Ureter (tissue), 1 donor: ENCODE results near the gene DNAL4. TPM values are rescaled to one million over a fixed set of nuclear protein-coding genes. Genes with fewer than 3 reads are reported as not detected.

Experiments
- DNase-seq: peaks from one replicate; pipeline ENCODE4 v3.0.0-alpha.2; 2020; ENCODE audit warnings: low spot score
- total RNA-seq: library from RNA; stranded (reverse); gene quantifications from one replicate; pipeline ENCODE4 v1.2.4, GENCODE V29; 2023
- donor health status: DM: yes; HTN: yes; CAD: no.

Gene DNAL4
- 27.3 TPM for total RNA-seq

DNA sequence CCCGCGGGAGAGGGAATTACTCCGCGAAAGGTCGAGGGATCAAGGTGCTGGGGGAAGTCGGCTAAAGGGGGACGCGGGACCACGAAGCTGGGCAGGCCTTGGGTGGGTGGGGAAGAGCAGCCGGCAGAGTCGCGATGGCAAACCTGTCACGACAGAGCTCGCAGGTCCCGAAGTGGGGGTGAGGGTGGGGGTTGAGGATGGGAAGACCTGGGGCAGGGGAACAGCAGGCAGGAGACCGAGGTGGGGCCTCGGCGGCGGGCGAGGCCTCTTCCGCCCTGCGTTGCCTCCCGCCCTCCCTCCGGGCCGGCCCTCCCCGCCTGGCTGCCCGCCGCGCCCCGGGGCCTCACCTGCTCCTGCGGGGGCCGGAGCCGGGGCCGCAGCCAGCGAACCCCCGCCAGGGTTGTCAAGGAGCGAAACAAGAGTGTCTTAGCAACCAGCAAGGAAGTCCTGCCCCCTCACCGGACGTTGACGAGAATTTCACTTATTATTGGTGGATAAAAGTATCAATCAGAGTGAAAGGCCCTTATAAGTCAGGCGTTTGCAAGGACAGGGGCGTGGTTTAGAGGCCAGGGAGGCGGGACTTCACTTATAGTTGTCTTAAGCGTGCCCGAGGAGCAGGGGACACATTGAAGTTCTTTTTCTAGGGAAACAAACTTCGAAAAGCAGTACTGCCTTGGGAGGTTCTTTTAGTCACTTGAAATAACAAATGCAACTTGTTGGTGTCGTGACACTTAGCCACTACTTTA, at the start of gene DNAL4:
Gene DNAL4, minus strand, starts transcription at position 423 of the 746 bp plus-strand sequence. CDS start 11,412 bp downstream, outside the sequence.
- DNase-seq: peak; percentile 97

DNA sequence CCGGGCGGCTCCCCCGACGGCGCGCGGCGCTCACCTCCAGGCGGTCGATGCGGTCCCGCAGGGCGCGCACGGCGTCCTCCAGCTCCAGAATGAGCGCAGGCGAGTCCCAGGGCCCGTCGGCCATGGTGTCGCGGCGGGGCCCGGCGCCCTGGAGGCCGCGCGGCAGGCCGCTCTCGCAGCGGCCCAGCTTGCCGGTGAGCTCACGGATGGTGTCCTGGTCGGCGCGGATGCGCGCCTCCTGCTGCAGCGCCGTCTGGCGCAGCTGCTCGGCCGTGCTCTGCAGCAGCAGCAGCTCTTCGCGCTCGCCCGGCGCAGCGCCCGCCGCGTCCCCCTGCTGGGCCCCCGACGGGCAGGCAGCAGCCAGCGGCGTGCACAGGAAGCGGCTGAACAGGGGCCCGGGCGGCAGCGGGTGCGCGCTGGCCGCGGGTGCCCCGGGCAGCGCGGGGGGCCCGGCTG, 49.3 kb upstream of the DNAL4 start:
- peak; percentile 55 for DNase-seq

DNA sequence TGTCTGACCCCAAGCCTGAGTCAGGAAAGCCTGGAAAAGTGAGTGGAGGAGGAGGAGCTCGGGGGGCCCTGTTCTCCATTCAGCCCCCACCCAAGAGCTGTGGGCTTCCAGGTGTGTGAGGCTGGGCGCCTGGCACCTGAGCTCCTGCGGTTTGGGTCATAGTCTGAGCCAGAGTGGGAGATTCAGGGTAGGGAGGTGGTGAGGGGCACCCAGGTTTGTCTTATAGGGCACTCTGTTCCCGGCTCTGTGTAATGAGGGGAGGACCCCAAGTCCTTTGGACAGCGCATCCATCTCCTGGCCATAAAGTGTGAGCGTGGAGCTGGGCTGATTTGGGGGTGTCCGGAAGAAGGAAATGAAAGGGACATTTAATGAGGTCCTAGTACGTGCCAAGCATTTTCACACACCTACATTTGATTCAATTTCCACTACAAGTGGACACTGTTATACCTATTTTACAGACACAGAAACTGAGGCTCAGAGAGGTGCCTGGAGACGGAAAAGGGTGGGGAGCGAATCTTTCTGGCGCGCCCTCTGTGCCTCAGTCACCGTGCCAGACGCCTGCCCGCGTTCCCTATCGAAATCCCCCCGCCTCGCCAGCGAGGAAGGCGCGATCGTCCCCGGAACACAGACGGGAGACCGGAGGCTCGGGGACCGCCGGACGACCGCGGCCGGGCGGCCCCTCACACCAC, 48.7 kb upstream of the DNAL4 start:
- DNase-seq: no peak

DNA sequence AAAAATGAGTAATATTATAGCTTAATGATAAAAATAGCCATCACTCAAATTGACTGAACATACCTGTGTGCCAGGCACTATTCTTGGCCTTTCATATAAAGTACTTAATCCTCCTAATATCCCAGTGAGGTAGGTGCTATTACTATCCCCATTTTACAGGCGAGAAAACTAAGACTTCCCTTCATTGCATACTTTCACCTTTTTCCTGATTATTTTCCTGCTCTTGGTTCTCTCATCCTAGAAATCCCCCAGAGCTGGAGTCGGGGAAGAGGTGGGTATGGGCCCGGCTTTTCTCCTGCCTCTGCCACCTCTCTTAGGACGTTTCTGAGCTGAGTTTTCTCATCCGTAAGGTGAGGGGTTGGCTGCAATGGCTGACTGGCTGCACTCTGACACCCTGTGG, 47.7 kb upstream of the DNAL4 start:
- DNase-seq: no peak

GRCh38 chr22:38841211-38841610, 47.3 kb upstream of the DNAL4 start:
- peak; percentile 69 for DNase-seq

DNA sequence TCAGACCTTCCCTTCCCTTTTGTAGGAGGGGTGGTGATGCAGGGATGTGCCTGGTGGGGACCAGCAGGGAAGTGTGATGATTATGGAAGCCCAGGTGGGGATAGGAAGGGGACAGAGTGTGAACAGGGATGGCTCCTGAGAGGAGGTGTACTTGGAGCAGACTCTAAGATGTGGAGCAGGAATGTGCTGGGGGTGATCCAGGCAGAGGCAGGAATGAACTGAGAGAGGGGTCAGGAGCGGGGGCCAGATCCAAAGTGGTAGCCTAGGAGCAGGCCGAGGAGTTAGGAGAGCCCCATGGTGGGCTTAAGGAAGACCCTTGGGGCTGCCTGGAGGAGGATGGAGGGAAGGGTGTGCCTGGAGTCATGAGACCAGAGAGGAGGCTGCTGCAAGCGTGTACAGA, 46.2 kb upstream of the DNAL4 start:
- DNase-seq: no peak

DNA sequence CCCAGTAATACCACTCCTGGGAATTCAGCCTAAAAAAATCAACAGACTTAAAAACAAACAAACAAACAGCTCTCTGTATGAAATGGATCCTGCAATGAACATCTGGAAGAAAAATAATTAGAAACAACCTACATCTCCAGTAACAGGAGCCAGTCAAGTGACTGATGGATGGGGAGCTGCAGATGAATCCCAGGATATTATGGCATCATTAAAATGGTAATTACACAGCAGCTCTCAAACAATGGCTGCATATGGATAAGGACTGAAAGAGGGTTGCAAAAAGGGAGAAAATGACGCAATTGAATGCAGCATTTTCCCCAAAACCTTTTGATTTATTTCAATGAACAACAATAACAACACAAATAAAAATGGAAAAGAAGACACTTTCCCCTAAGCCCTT, 45.7 kb upstream of the DNAL4 start:
- DNase-seq: no peak

- DNase-seq: no peak
Observed at GRCh38 chr22:38837414-38837928, 43.5 kb upstream of the DNAL4 start.

DNA sequence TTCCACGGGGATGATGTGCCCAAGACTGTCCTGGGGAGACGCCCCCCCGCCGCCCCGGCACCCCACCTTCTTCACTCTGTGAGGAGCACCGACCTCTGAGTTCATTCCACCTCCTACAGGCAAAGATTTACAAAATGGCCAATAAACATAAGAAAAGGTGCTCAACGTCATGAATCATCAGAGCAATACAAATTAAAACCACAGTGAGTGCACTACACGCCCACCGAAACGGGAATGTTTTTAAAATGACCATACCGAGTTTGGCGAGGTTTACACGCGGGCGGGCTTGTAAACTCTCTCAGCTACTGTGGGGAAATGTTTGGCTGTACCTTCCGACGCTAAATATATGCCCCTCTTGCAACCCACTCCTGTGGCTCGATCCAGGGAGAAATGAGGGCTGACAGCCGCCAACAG, 42.0 kb upstream of the DNAL4 start:
- no peak for DNase-seq

GRCh38 chr22:38834991-38835390, 41.0 kb upstream of the DNAL4 start:
- DNase-seq: no peak

DNA sequence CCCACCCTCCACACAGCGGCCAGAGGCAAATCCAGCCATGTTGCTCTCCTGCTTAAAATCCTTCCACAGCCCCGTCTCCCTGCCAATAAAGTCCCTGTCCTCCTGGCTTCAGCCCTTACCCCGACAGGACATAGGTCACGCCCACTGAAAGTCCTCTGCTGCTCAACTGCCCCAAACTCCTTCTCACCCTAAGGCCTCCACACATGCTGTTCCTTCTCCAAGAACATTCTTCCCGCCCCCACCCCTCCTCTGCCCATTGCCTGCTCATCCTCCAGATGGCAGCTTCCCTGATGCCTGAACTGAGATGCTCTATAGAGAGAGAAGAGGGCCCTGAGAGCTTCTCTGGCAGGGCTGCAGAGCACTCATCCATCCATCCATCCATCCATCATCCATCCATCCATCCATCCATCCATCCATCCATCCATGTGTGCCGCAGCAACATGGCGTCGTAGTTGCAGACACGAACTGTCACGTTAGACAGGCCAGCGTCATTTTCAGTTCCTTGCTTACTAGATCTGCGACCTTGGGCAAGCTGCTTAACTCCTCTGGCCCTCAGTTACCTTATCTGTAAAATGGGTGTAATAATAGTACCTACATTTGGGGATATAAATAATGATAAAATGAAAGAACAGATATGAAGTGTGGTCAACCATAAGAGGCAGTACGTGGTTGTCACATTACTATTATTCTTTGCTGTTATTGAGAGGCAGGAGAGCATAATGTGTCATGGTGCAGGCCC, 40.4 kb upstream of the DNAL4 start:
- DNase-seq: no peak

DNA sequence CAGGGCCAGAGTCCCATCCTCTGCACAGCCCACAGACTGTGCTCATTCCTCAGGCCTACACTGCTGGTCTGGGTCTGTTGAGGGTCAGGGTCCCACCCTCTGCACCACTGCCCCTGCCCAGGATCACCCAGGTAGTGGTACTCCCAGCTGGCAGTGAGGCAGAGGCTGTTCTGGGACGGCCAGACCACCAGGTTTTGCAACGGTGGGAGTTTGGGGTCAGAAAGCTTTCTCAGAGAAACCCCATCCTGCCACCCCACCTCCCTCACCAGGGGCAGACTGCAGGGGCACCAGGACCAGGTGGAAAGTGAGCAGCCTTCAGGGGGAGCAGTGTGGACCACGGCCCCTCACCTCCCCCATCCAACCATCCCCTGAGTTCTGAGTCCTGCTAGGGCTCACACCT, 39.1 kb upstream of the DNAL4 start:
- DNase-seq: no peak

- DNase-seq: no peak
Observed at GRCh38 chr22:38832005-38832978, 38.3 kb upstream of the DNAL4 start.

GRCh38 chr22:38831166-38831945, 37.4 kb upstream of the DNAL4 start:
- DNase-seq: no peak

- DNase-seq: no peak
Observed at GRCh38 chr22:38830845-38831108, 36.8 kb upstream of the DNAL4 start.

DNA sequence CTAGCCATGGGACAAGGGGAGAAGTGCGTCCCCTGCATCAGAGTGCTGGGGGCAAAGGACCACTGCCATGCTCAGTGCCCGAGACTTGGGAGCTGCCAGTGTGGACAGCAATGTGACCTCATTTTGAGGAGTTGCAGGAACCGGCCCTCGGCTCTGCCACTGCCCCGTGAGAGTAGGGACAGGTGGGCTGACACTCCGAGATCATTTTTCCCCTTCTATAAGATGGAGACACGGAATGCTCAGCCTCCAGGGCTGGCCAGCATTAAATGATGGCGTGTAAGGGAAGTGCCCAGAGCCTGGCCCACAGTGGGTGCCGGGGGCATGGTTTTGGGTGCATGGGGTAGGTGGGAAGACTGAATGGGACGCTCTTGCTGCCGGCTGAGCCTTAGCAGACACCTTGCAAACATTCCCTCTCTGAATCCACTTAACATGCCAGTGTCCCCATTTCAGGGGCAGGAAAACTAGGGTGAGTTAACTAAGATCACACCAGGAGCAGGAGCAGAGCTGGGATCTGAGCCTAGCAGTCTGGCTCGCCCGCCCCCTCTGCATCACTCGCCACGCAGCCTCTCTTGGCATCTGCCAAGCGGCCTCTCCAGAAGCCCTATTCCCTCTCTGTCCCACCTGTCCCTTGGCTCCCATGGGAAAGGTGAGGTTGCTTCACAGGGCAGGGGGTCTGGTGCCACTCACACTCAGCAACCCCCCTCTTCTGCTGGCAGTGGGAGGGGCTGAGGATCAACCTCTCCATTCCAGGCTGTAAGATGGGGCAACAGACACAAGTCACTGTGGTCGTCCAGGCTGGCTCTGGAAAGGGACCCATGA, 36.3 kb upstream of the DNAL4 start:
- DNase-seq: no peak

DNA sequence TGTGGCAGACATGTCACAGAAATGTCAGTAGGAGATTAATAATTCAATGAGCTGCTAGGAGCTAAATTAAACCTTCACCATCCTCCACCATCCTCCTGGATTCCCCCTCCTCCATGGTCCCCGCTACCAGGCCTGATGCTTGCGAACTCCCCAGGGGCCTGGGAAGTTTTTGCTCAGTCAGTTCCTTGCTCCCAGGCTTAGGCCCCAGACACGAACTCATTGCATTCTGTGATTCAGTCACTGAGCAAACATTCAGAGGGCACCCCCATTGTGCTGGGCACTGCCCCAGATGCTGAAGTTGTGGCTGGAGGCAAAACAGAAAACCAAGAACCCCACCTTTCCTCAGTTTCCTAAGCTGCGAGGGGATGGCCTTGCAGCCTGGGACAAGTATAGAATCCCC, 35.5 kb upstream of the DNAL4 start:
- no peak for DNase-seq

GRCh38 chr22:38828616-38829205, 34.8 kb upstream of the DNAL4 start:
- DNase-seq: no peak

DNA sequence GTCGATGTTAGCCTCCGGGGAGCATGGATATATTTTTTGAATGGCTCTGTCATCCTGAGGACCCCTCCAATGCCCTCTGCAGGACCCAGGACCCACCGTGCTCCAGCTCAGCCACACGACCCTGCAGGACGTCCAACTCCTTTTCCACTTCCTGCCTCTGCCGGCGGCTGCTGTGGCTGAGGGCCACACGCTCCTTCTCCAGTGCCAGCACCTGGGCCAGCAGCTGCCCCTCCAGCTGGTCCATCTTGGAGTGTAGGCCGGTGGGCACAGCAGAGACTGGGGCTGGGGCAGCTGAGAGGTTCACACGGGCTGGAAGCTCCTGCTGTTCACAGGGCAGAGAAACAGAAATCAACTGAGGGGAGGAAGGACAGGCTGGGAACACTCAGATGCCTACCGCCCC, 34.2 kb upstream of the DNAL4 start:
- no peak for DNase-seq
